22Rv1 (cell line): ENCODE data around the gene NOL4L.

Source experiments
- ZFX ChIP-seq: fragments of 450-650 bp; IDR thresholded peaks from 2 replicates; pipeline ENCODE4 v1.6.1; 2017; ENCODE audit warnings: antibody characterized with exemption, borderline replicate concordance
- TF ChIP-seq, protein P1 (sequence below): fragments of 450-650 bp; IDR thresholded peaks from 2 replicates; pipeline ENCODE4 v1.5.1; 2017; ENCODE audit warnings: mild to moderate bottlenecking

DNA sequence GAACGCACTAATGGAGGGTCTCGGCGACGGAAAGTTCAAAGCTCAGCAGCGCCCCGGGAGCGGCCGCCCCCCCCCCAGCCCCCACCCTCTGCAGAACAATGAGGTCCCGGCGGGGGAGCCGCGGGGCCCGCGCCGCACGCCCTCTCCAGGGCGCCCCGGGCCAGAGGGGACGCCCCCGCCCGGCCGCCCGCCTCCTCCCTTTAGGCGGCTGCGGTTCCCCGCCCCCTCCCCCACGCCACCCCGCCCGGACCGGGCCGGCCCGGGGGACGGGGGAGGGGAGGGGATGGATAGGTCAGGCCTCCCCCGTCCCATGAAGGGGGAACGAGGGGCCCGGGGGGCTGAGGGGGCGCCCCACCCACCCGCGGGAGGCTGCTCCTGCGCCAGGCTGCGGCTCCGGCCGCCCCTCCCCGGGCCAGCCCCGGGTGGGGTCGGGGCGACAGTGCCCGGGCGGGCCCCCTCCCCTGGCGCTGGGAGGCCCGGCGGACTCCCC, 1.5 kb downstream of the NOL4L start:
- TF ChIP-seq, protein P1, sequence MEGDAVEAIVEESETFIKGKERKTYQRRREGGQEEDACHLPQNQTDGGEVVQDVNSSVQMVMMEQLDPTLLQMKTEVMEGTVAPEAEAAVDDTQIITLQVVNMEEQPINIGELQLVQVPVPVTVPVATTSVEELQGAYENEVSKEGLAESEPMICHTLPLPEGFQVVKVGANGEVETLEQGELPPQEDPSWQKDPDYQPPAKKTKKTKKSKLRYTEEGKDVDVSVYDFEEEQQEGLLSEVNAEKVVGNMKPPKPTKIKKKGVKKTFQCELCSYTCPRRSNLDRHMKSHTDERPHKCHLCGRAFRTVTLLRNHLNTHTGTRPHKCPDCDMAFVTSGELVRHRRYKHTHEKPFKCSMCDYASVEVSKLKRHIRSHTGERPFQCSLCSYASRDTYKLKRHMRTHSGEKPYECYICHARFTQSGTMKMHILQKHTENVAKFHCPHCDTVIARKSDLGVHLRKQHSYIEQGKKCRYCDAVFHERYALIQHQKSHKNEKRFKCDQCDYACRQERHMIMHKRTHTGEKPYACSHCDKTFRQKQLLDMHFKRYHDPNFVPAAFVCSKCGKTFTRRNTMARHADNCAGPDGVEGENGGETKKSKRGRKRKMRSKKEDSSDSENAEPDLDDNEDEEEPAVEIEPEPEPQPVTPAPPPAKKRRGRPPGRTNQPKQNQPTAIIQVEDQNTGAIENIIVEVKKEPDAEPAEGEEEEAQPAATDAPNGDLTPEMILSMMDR = no peak
- TF ChIP-seq ZFX = no peak
